HG02610 (cell line): Measurements from ENCODE around the gene CUX1.
"Not testable (repeated sequence)": the region's sequence is repeated elsewhere in the genome, so short reads cannot be mapped to it uniquely, and the experiment has no call there.

Experiments used
- ATAC-seq: cut with Tn5 transposase; IDR thresholded peaks from one replicate; pipeline ENCODE4 v1.9.1; 2021; ENCODE audit warnings: mild to moderate bottlenecking, moderate library complexity; ENCODE audit not compliant: unreplicated experiment

The CUX1 gene

DNA sequence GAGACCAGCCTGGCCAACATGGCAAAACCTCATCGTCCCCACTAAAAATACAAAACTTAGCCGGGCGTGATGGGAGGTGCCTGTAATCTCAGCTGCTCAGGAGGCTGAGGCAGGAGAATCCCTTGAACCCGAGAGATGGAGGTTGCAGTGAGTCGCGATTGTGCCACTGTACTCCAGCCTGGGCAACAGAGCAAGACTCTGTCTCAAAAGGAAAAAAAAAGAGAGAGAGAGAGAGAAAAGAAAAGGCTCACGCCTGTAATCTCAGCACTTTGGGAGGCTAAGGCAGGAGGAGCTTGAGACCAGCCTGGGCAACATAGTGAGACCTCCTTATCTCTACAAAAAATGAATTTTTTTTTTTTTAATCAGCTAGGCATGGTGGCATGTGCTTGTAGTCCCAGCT lies 157.6 kb downstream of the CUX1 start:
- ATAC-seq: no peak

DNA sequence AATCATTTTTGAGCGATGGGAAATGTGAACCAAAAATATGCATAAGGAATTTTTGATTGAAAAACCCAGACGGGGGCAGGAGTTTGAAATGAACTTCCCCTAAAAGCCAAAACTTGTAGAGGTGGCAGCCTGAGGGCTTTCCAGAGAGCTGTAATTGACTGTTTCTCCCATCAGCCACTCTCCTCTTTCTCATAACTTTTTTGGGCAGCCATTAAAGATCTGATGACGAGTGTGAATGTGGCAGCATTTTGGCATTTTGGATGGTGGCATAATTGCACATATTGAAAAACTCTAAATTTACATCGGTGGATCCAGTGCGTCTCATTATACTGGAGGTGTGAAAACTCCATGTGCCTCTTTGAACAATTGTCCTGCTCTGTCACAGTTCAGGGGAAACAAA lies 159.0 kb downstream of the CUX1 start:
- no peak for ATAC-seq

DNA sequence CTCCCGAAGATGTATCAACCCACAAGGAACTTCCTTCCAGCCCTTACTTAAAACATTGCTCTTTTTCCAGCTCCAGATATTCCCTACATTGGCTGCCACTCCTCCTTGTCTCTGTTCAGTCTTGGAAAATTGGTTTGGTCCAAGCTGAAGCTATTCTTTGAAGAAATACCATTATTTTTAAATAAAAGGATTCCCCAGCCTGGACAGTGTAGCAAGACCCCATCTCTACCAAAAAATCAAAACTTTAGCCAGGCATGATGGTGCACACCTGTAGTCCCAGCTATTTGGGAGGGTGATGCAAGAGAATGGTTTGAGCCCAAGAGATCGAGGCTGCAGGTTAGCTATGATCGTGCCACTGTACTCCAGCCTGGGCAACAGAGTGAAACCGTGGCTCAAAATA lies 159.8 kb downstream of the CUX1 start:
- ATAC-seq: no peak

DNA sequence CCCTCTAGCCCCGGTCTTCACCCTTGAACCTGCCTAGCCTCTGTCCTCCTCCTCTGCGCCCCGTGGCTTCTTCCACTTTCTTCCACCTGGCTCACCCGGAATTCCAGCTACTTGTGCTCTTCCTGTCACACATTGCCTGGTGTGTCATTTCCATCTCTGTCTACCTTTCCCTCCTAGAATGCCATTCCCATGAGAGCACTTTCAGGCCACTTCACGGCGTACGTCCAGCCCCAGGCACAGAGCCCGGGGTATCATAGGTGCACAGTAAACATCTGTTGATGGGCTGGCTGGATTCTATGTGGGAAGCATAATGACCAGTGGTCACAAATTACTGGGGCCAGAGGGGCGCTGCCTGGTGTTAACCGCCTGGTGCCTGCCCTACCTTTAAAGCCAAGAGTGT lies 161.3 kb downstream of the CUX1 start:
- no peak for ATAC-seq

DNA sequence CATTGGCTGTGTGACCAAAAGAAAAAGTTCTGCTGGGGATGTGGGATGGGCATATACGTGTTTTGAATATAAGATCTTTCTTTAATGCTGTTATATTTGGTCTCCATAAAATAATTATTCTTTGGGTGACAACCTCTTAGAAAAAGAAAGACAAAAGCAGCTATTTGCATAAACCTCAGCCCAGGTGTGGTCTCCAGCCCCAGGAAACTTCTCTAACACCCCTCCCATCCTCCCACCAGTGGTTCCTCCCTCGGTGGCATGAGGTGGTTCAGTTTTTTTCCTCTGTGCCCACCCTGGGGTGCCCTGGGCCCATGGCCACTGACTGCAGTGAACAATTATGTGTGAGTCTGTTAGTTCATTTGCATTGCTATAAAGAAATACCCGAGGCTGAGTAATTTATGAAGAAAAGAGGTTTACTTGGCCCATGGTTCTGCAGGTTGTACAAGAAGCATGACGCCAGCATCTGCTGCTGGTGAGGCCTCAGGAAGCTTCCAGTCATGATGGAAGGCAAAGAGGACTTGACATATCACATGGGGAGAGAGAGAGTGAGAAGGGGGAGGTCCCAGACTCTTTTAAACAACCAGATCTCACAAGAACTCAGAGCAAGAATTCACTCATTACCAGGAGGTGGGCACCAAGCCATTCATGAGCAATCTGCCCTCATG lies 165.9 kb downstream of the CUX1 start:
- no peak for ATAC-seq

DNA sequence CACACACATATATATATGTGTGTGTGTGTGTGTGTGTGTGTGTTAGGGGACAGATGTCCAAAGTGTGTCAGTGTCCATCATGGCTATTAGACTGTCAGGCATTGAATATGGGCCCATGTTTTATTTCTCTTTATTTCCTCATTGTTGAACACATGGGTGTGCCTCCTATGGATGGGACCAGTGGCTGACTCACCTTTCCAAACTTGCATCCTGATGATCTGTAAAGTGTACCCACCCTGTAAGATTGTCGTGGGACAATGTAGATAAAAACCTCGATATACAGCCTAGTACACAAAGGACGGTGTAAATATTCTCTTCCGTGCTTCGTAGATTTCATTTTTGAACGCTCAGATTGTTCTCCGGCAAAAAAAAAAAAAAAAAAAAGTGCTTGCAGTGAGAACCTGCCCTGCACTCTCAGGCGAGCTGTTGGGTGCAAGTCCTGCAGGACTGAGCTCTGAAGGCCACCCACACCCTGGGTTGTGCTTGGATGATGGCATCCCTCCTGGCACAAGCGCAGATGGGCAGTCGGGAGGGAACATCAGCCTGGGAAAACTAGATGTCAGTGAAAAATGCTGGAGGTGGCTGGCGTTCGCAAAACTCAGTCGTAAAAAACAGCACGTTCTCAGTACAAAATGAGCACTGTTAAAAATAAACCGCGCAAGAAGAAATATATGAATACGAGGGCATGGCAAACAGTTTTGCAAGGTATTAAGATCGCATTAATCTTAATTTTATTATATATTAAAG lies 166.9 kb downstream of the CUX1 start:
- ATAC-seq: no peak

DNA sequence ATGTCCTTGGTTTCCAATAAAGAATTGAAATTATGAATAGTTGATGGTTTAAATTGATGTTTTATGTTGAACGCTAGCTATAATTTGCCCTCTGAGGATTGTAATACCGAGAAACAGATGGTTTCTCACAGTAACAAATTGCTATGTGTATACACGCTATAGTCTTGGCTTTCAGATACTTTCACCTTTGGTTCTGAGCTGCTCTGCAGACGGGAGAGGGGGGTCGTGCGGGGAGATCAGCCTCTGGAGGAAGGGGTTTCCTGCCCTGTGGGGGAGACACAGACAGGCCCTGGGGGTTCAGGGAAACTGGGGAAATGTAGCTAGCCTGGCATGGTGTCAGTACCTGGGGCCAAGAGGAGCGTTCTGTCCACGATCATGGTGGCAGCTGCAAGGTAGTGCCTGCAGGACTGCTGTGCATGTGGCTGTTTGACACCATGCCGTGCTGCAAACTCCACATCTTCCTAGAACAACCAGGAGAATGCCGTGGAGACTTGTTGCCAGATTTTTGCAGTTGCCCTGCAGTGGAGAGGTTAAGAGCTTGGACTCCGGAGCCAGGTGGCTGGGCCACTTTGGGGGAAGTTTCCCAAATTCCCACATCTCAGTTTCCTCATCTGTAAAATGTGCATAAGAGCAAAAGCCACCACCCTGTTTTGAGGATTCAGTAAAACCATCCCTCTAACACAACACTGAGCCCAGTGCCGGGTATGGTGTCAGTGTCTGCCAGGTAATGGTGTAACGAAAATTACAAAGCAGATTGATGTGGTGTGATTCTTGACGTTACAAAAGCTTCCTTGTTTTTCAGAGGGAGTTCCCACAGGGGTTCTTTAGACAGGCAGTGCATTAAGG lies 167.9 kb downstream of the CUX1 start:
- no peak for ATAC-seq

DNA sequence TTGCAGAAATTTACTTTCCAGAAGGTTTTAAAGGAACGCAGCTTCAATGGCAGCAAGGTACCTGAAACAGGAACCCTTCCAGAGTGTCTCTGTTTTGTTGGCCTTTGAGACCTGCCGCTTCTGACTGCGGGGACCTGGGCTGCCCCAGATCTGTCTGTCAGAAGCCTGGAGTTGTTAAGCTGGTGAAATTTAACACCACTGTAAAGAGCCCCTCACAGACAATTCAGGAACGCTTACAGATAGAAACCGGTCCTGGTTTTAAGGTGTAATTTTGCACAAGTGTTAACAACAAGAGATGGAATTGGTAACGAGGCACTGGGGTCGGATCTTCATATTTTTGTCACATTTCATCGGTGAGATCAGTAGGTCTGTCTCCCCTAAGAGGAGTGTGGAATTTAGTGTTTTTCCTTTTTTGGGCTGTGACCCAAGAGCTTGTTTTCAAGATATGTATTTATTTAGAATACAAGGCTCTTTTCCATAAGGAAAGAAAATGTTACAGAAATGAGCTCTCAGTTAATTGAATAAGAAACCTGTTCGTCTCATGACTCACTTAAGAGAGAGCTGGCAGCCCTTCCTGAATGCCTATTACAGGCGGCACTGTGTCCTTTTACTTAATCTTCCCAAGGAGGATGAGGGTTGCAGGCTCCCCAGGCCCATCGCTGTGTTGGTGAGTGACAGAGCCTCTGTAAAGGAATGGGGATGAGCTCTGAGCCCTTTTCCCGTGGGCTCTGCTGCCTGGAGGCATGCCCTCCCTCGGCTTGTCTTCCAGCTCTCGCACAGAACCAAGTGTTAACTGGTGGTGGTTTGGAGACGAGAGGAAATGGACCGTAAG lies 168.7 kb downstream of the CUX1 start:
- ATAC-seq: no peak

DNA sequence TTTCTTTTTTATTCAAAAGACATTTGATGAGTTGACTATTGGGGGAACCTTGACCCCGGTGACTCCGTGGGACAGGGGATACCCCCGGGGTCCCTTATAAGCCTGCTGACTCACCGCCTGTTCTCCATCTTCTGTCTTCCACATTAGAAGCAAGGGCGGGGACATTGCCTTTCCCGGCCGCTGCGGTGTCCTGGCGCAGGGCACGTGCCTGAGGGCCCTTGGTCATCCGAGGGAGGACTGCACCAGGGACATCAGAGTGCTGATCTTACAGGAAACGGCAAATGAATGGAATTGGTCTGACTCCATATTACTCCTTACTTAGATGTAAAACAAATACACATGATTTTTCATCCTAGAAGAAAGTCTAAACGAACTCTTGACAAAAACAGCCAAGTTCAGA lies 170.1 kb downstream of the CUX1 start:
- ATAC-seq: no peak

DNA sequence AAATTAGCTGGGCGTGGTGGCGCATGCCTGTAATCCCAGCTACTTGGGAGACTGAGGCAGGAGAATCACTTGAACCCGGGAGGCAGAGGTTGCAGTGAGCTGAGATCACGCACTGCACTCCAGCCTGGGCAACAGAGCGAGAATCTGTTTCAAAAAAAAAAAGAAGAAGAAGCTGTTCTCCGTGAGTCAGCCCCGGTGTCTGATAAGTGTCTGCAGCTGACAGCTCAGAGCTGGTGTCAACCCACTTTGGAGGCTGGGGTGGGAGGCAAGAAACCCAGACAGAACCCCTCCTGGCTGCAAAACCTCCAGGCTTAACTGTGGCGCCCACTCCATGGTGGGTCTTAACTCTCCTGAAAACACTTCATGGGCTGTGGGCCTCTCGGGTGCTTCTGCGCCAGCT lies 170.6 kb downstream of the CUX1 start:
- ATAC-seq: not testable (repeated sequence)

DNA sequence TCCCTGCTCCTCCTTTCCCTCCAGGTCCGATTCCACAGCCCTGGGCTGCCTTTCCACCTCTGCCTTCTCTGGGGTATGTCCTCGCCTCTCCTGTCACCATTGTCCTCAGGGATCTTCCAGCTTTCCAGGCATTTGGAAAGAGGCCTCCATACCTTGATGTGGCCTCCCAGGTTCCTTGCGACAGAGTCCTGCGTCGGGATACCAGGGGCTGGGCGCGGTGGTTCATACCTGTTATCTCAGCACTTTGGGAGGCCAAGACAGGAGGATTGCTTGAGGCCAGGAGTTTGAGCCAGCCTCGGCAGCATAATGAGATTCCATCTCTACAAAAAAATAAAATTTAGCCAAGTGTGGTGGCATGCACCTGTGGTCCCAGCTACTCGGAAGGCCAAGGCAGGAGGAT lies 171.1 kb downstream of the CUX1 start:
- ATAC-seq: no peak

DNA sequence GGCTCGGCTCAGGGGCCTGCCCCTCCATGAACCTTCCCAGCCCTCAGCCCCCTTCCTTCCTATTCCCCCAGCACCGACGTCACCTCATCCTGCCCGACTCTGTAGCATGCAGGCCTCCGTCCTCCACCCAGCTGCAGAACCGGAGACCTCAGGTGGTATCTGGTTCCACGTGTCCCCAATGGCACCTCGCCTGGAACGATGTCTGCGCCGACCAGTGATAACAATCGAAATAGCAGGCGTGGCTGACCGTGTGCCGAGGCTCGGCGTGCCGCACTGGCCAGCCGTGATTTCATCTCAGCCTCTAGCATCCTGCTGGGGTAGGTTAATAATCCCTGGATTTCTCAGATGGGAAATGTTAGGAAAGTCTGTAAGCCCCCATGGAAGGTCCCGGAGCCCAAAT lies 171.7 kb downstream of the CUX1 start:
- no peak for ATAC-seq

DNA sequence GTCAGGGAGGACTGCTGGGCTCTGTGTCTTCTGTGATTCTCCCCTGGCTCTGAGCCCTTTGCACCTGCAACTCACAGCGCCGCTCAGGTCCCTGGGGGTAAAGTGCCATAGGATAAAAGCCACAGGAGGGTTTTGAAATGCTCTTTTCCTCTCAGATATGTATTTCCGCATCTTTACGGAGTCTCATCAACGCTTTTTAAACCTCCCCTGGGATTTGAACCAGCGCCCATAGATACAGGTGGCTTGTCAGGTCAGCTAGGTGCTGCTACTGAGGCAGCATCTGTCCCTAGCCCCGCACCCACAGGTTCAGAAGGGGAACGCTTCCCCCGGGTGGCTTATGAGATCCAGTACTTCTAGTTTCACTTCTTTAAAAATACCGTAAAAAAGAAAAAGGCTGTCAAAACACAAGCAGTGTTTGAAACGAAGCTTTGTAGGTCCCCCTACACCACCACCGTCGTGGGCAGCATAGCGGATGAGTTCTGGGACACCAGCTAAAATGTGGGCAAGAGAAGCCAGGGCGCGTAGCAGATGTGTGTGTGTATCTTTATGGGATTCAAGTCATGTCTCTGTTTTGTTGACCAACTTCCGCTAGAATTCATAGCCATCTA lies 173.5 kb downstream of the CUX1 start:
- ATAC-seq: peak; percentile 82

DNA sequence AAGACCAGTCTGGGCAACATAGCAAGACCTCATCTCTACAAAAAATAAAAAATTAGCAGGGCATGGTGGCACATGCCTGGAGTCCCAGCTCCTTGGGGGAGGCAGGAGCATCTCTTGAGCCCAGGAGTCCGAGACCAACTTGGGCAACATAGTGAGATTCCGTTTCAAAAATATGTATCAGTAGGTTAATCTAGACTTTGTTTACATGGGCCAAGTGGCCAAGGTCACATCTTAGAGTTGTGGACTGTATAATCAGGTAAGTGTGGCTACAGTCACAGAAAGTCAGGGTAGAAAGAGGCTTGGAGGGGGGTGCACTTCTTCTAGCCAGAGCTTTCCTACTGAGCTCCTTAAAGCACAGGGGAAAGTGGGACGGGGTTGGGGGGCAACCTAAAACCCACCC lies 174.4 kb downstream of the CUX1 start:
- no peak for ATAC-seq

DNA sequence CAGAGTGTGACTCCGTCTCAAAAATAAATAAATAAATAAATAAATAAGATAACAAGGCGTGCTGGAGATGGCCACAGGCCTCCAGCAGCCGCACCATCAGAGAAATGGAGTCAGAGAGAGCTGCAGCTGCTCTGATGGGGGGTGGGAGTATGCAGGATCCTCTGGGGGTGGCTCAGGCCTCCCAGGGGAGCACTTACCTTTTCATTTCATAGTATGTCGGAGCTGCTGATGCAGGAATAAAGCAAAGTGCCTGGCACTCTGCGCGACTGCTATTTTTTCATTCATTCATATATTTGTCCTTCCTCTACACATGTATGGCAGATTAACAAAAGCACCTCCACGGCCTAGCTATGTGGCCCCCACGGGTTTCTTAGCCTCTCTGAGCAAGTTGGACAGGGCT lies 175.9 kb downstream of the CUX1 start:
- ATAC-seq: no peak

DNA sequence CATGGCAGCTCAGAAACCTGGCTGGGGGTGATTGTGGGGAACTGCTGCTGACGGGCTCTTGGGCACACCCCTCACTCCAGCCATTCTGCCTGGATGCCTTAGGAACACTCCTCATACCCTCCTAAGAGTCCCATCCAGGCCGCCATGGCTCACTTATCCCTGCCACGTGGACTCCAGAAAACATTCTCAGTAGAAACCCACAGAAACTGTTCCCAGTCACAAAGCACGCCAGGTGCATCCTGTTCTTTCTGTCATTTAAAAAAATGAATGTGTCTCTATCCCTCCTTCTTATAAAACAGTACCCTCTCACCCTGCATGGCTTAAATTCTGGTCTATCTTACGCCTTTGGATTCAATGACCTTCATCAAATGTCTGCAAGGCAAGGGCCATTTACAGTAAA lies 177.7 kb downstream of the CUX1 start:
- no peak for ATAC-seq

DNA sequence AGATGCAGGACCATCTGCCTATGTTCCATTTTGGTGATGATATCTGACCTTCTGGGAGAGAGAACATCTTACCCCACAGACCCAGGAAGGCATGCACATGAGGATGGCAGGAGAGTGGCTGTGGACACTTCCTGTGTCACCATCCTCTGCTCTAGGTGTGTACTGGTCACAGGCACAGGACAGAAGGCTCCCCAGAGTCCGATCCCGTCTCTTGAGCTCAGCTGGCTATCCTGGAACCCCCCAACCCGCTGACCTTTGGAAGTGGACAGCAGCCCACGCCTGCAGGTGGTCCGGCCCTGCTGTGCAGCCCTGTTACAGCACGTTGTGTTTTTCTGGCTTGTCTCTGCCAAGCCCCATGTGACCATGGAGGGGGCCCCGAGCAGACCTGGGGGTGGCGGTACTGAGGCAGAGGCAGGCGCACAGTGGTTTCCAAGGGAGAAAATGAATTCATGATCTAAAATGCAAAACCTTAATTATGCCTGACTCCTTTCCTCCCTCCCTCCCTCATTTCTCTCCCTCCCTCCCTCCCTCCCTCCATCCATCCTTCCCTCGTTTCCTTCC lies 178.8 kb downstream of the CUX1 start:
- ATAC-seq: no peak

DNA sequence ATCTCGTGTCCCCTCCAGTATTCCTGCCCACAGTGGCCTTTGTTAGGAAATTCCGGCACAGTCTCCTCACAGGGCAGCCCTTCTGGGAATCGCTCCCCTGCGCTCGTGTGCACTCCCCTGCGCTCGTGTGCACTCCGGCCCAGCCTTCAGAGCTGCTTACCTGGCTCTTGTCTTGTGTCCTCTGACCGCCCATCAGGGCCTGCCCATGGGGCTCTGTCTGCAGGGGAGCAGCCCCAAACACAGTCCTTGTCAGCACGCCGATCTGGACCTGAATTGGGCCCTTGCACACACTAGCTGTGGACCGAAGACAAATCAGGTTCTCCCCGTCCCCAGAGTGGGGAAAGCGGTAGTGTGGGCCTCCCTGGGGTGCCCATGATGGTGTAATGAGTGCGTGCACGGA lies 179.4 kb downstream of the CUX1 start:
- ATAC-seq: no peak

DNA sequence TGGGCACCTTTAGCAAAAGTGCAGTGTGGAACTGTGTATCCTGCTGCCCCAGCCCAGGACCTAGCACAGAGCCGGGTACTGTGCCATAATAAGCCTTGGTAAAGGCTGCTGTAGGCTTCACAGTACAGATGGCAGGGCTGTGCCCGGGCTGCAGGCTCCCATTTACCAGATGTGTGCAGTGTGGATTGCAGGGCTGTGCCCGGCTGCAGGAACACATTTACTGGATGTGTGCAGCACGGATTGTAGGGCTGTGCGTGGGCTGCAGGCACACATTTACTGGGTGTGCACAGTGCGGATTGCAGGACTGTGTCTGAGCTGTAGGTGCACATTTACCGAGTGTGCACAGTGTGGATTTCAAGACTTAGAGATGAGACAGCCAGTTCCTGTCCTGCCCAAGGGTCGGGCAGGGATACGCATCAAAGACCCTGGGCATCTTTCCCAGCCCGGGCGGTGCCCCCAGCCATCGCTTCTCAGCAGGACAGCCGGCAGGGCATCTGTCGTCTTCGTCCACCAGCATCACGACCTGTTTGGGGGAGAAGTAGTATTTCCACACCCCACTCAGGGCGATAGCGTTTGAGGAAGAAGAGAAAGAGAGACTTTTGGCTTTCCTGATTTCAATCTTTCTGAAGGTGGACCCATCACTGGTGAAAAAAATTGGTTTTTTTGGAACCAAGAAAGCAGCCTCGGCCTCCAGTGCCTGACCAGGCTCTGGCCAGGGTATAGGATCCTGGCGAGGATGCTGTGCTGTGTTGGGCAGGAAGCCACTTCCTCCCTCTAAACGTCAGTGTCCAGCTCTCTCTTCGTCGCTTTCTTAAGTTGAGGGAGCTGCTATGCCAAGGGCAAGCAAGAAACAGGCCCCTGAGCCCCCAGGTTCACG lies 180.8 kb downstream of the CUX1 start:
- ATAC-seq: no peak
